Measurements from ENCODE around the gene SYCP2L.

DNA sequence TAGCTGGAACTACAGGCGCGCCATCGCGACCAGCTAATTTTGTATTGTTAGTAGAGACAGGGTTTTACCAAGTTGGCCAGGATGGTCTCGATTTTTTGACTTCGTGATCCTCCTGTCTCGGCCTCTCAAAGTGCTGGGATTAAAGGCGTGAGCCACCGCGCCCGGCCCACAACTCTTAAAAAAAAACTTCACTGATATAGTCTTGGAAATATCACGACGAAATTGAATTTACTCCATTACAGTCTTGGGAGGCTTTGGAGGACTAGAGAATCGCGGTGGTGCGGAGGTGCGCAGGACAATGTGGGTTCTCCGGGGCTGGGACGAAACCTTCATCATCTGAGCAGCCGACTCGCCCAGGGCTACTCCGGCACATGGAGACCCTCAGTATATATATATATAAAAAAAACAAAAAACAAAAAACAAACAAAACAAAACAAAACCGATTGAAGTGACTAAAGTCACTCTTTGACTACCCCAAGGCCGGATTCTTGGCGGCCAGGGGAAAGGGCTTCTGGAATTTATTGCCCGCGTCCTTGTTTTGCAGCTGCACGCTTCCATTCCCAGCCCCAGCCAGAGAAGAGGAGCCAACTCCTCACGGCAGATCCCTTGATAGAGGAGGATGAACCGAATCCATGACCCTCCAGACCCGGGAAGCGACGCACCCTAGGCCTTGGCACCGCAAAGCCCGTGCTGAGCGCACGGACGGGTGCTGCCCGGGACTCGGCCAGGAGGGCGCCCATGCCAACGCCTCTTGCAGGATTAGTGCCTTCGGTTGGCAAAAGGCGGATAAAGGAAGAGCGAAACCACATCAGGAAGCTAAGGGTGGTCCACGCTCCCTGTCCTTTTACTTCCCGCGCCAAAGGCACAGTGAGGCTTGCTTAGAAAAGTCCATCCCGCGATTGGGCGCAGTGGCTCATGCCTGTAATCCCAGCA, 3.3 kb upstream of the SYCP2L start:
- TF ChIP-seq EZH2 (IDR thresholded peaks at IDR 0.05) (no peak), CEBPB (IDR thresholded peaks at IDR 0.05; ENCODE audit: low read depth) (no peak), ZNF274 (IDR thresholded peaks at IDR 0.05; ENCODE audit: low read depth, low read length) (no peak), YY1 (IDR thresholded peaks at IDR 0.05; ENCODE audit: extremely low read depth, insufficient replicate concordance, low read depth, low read length) (no peak), POLR2AphosphoS5 (IDR thresholded peaks at IDR 0.05; ENCODE audit: low read depth, low read length) (no peak), EZH2phosphoT487 (IDR thresholded peaks at IDR 0.05; ENCODE audit: borderline replicate concordance) (no peak)
- TF ChIP-seq, protein P1, sequence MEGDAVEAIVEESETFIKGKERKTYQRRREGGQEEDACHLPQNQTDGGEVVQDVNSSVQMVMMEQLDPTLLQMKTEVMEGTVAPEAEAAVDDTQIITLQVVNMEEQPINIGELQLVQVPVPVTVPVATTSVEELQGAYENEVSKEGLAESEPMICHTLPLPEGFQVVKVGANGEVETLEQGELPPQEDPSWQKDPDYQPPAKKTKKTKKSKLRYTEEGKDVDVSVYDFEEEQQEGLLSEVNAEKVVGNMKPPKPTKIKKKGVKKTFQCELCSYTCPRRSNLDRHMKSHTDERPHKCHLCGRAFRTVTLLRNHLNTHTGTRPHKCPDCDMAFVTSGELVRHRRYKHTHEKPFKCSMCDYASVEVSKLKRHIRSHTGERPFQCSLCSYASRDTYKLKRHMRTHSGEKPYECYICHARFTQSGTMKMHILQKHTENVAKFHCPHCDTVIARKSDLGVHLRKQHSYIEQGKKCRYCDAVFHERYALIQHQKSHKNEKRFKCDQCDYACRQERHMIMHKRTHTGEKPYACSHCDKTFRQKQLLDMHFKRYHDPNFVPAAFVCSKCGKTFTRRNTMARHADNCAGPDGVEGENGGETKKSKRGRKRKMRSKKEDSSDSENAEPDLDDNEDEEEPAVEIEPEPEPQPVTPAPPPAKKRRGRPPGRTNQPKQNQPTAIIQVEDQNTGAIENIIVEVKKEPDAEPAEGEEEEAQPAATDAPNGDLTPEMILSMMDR (IDR thresholded peaks at IDR 0.05 in 2 of 3, conservative IDR thresholded peaks at IDR 0.05 in 1 of 3; ENCODE audit: borderline replicate concordance in 1 of 3, insufficient read depth in 1 of 3, low read depth in 2 of 3, low read length in 2 of 3) = no peak
